Left colon (tissue), 2 donors: ENCODE measurements around the gene NR1H4. TPM values are rescaled to one million over a fixed set of nuclear protein-coding genes. Genes with fewer than 3 reads are reported as not detected.
"Not testable (repeated sequence)": the region's sequence is repeated elsewhere in the genome, so short reads cannot be mapped to it uniquely, and the experiment has no call there.

Experiments
- ATAC-seq: fragments of 200-7000 bp; cut with Tn5 transposase; one replicate; pipeline ENCODE4 v1.9.1; 2020; ENCODE audit warnings: mild to moderate bottlenecking, moderate library complexity
- DNase-seq, 2 donors: peaks; one replicate each; pipeline ENCODE4 v3.0.0-alpha.2; 2020
- intact Hi-C, 2 donors: fragments of 100-400 bp; cut with DNase I in 1 of 2; cut with micrococcal nuclease in 1 of 2; formaldehyde crosslinking; loops; one replicate each; pipeline versions ENCODE4 v1.11.2 to v1.14.0; 2022; cut with DNase I, micrococcal nuclease
- long read RNA-seq: library from polyadenylated mRNA; unstranded; transcript quantifications from one replicate; pipeline ENCODE4 v2.0.0, GENCODE V29; 2021
- total RNA-seq, 2 donors: library from RNA; stranded (reverse); fragmentation: NEBNext Ultra II Directional; extraction: Animal tissue kit (Norgen Biotek cat#: 25700); gene quantifications; one replicate each; pipeline ENCODE4 v1.2.1, GENCODE V29; 2021
- donor health status: DM: no; HTN: no; CAD: no.
- donor health status: DM: yes; HTN: yes; CAD: no.

Gene NR1H4
- 10 to 100 TPM; 20.3 to 30.5 TPM for total RNA-seq
- long read RNA-seq, partial matches to known transcripts: 2 of 6 reads
- long read RNA-seq, other reads (novel, unspliced or antisense): 2 of 6 reads

DNA sequence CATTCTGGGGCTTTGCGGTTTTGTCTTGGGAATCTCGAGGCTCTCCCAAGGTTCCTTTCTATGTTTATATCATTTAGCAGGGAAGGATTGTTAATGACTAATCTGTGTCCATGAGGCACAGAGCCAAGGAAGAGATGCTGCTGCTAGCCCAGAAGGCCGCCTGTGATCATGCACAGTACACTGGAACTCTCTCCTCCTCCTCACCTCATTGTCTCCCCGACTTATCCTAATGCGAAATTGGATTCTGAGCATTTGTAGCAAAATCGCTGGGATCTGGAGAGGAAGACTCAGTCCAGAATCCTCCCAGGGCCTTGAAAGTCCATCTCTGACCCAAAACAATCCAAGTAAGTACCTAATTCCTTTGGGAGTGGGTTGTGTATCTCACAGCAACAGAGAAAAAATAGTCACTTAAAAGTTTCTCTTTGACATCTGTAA lies at the start of gene NR1H4:
Gene NR1H4 (plus strand): TSS at position 151 of the 435 bp plus-strand sequence. CDS start 19,458 bp downstream, outside the sequence.
- ATAC-seq (no peak), DNase-seq (no peak)
- intact Hi-C loops: no loop called here

DNA sequence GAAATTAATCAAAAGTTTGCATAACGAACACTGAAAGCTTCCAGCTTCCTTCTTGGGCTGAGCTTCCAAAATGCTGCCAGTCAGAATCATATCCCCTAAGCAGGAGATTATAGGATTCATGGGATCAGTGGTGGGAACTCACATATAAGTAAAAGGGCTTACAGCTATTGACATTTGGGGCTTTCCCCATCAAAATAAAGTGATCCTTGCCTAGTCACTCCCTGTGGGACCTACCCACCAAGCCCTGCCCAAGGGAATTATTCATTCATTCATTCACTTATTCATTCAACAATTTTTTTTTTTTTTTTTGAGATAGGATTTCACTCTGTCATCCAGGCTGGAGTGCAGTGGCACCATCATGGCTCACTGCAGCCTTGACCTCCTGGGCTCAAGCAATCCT lies 47.5 kb upstream of the NR1H4 start:
- intact Hi-C loops: no loop called here
- no peak for ATAC-seq

DNA sequence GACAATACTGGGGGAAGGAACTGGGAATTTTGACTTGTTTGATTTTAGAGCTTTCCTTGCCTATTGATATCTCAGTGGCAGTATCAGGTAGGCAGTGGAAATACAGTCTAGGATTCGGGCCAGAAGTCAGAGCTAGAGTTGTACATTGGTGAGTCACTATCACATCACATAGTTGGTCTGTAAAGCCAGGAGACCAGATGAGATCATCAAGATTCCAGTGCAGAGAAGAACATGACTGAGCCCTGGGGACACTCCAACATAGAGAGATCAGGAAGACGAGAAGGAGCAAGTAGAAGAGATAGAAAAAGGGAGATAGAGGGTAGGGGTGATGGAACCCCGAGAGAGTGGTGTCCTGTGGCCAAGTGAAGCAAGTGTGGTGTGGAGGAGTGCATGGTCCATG lies 46.6 kb upstream of the NR1H4 start:
- ATAC-seq (peak; percentile 65), DNase-seq (no peak)

More for the DNA sequence above, 47.5 kb upstream of the NR1H4 start:
- DNase-seq: no peak

DNA sequence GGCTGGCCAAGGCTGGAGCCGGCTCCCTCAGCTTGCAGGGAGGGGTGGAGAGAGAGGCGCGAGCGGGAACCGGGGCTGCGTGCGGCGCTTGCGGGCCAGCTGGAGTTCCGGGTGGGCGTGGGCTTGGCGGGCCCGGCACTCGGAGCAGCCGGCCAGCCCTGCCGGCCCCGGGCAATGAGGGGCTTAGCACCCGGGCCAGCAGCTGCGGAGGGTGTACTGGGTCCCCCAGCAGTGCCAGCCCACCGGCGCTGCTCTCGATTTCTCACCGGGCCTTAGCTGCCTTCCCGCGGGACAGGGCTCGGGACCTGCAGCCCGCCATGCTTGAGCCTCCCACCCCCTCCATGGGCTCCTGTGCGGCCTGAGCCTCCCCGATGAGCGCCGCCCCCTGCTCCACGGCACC lies 43.4 kb upstream of the NR1H4 start:
- intact Hi-C loops, DNase-seq: not testable (repeated sequence)

More for the DNA sequence above, 46.6 kb upstream of the NR1H4 start:
- intact Hi-C loops: no loop called here

DNA sequence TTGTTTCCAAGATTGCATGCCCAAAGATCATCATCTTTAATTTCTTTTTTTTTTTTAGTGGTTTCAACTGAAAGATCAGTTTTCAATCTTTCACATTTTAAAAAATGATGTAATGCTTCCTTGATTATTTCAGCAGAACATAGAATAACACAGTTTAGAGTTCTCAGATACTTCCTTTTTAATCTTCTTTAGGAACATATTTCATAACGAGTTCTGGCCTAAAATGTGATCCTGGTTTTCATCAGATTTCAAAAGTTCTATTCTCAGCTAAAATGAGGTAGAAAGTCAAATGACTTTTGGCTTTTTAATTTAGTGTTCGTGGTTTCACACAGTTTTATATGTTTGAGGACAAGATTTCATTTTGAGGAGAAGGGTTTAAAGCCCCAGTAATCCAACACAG lies 40.0 kb upstream of the NR1H4 start:
- DNase-seq (no peak), ATAC-seq (no peak)
- intact Hi-C loops: no loop called here

More for the DNA sequence above, 43.4 kb upstream of the NR1H4 start:
- ATAC-seq: not testable (repeated sequence)

DNA sequence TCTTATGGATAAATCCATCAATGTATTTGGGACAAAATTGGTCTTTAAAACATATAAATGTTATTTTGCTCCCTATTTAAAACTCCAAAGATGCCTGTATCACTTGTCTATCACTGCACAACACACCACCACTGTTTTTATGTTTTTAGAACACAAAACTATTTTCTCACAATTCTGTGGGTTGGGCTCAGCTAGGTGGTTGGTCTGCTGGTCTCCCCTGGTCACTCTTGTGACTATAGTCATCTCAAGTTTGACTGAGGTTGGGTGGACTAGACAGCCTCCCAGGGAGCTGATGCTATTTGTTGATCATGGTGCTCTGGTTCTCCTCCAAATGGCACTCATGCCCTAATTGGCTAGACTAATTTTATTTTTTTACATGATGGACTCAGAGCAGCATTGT lies 39.5 kb upstream of the NR1H4 start:
- intact Hi-C loops: no loop called here
- DNase-seq: no peak

DNA sequence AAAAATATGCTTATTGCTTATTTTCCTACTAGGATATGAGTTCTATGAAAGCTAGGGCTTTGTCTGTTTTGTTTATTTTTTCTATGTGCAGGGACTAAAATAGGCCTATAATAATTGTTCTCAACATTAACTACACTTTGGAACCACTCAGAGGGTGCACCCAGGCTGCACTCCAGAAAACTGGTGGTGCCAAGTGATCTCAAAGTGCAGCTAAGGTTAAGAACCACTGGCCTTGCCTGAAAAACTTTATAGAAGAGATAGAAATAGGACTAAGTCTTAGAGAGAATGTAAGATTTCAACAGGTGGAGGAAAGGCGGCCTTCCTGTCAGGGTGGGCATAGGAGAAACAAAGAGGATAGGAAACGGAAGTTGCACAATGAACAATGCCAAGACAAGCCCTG lies 37.7 kb upstream of the NR1H4 start:
- intact Hi-C loops: no loop called here
- DNase-seq: no peak
- peak; percentile 49 for ATAC-seq

More for the DNA sequence above, 39.5 kb upstream of the NR1H4 start:
- ATAC-seq: no peak

DNA sequence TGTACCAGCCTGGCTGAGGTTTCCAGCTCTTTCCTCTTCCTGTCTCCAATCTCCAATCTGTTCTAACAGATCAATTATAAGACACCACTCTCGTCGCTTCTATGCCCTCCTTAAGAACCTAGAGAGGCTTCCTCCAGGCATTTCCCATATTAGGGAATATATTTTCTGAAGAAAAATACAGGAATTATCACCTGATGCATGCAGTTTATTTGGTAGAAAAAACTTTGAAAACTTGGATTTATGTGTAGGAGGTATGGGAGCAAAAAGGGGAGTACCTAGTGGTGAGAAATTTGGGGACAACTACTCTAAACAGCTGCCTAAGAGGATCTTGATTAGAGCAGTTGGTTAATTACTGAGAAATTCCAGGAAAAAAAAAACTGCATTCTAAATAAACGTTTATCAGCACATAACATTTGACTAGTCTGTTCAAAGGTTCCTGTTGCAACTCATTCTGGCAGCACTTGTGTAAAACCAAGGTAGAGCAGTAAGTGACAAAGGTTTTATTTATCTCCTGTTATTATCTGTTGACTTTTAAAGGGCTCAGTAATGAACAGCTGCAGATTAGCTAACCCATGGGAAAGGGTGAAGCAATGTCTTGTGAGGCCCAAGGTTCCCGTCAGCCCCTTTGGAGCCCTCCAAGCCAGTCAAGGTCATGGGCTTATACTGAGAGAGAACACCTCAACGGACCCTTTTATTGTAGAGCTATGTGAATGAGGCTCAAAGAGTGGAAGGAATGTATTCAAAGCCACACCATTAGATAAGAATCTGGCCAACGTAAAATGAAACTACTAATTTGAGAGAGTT lies 36.4 kb upstream of the NR1H4 start:
- DNase-seq: no peak
- peak; percentile 94 for ATAC-seq
- intact Hi-C loops: no loop called here

DNA sequence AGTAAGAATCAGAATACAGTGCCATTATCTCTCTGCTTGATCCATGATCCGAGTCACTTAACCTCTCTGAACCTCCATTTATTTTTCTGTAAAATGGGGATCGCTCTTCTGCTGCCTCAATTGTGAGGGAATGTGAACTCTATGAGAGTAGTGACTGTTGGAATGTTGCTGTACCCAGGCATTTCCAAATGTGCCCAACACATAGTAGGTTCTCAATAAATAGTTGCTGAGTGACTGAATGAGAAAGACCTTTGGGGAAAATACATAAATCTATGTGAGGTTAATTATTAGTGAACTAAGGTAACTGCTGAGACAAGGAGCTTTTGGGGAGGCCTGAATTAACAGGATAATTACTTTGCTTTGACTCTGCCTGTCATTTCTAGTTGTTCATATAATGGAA lies 33.9 kb upstream of the NR1H4 start:
- ATAC-seq (no peak), DNase-seq (no peak)
- intact Hi-C loops: no loop called here

DNA sequence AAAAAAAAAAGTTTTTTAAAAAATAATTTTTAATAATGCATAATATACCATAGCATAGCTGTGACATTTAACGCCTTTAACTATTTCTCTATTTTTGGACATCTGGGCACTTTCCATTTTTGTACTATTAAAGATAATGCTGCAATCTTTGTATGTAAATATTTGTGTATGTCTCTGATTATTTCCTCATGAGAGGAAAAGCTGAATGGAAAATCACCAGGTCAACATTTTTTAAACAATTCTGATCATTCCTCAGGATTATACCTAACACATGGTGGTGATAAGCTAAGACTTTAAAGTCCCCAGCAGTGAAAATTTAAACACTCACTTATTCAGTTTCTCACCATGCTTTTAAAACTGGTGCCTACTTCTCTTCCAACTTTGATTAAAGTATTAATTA lies 31.3 kb upstream of the NR1H4 start:
- no peak for DNase-seq
- no peak for ATAC-seq
- intact Hi-C loops: no loop called here

DNA sequence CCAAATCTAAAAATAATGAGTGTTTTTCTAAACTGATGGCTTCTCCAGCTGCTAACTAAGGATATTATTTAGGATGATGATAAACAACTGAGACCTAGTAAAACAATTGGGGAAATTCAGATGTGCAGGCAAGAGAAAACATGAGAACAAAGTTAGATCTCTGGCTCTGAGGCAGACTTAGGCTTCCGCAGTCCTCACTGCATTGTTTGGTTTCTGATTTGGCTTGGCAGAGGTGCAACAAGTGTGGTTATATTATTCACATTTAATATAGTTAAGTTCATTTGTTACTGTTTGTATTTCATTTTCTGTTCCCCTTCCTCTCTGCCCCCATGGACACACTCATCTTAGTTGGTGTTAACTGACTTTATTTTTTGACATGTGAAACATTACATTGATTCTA lies 30.2 kb upstream of the NR1H4 start:
- no peak for DNase-seq
- no peak for ATAC-seq
- intact Hi-C loops: no loop called here

DNA sequence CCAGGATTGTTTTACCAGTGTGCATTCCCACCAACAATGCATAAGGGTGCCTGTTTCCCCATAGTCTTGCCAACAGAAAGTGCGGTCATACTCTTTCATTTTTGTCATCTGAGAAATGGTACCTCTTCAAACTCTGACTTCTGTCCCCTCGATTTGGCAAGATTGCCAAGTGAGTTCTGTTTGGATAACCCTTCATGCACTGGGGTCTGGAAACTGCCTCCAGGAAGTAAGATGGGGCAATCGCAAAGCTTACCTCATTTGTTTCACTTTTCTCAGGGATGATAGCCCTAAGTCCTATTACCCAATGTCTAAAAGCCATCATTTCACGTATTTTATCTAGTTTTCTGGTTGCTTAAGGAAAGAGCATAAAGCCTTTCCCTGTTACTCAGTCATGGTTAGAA lies 28.6 kb upstream of the NR1H4 start:
- ATAC-seq (no peak), DNase-seq (no peak)
- intact Hi-C loops: no loop called here

DNA sequence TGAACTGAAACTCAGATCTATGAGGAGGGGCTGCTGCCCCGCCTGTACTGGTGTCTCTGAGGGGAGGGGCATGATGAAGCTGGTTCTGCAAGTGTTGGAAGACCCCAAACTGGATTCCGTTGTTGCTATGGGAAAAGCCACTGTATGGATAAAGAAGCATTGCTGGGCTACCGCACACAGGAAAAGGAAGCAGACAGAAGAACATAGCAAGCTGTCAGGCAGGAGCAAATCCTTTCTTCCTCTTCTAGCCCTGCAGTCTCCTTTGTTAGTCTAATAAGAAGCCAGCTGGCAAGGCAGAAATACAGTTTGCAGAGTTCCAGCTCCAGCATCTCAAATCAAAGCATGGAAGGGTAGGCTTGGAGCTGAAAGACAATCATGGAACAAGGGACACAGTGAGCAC lies 26.3 kb upstream of the NR1H4 start:
- DNase-seq (no peak), ATAC-seq (no peak)
- intact Hi-C loops: no loop called here

DNA sequence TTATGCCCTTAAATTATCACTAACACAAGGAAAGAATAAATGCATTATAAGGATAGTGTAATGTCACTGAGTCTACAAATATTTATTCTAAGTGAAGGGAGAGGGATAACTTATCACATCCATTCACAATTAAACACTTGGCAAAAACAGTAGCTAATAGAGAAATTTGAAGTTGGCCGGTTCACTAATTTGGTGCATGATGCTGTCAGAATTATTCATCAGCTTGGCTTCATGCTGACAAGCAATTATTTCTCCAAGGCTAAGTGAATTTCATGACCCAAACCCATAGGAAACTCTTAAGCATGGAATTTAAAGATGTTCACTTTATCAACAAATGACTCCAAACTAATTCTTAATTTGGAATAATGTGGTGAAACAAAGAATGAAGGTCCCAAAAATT lies 25.0 kb upstream of the NR1H4 start:
- DNase-seq: no peak
- no peak for ATAC-seq
- intact Hi-C loops: no loop called here

DNA sequence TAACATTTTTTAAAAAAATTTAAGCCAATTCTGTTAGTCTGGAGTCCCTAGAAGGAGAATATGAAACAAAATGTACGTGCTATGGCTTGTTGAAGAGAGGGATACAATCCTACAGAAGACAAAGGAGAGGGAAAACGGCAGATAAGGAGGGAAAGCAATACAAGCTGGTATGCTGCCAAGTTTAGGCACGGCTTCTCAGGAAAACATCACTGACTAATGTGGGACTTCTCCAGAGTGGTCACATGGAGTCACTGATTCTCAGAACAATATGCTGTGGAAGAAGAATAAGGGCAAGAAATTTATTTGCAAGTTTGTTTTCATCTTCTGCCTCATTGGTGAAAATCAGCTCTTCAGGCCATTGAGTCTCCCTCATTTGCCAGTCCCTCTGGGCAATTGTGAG lies 22.9 kb upstream of the NR1H4 start:
- intact Hi-C loops: no loop called here

DNA sequence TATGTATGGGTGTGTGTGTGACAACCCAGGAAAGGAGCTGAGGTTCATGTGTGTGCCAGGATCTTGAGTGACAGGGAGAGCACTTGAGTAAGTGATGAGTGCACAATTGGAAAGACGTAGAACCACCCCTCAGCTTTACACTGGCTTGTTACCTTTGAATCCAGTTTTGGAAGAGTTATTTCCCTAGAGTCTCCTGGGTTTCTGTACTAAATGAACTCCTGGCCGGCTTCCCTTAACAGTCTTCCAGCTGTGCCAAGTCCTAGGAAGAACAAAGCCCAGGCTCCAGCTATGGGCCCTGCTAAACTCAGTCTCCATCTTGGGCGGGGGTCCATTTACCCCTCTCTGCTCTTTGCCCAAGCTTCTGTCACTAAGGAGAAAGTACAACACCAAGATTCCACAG lies 19.7 kb upstream of the NR1H4 start:
- intact Hi-C loops: no loop called here
- DNase-seq: no peak
- ATAC-seq: no peak

More for the DNA sequence above, 22.9 kb upstream of the NR1H4 start:
- ATAC-seq (no peak), DNase-seq (no peak)

DNA sequence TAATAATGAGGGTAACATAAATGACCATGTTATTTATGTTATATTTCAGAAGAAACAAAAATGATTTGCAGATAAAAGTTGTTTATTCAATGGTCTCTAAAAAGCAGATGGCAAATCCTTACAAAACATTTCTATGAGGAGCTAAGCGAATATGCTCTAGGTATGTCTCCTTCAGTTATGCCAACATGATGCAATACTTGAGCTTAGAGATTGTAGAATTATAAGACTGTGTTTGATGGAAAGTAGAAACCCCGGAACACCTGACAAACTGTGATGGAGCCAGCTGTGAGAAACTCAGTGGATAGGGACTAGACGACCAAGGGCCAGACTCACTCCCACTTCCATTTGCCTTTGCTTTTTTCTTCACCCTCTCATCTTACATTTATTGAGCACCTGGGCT lies 17.8 kb upstream of the NR1H4 start:
- DNase-seq (no peak), ATAC-seq (no peak)
- intact Hi-C loops: no loop called here

DNA sequence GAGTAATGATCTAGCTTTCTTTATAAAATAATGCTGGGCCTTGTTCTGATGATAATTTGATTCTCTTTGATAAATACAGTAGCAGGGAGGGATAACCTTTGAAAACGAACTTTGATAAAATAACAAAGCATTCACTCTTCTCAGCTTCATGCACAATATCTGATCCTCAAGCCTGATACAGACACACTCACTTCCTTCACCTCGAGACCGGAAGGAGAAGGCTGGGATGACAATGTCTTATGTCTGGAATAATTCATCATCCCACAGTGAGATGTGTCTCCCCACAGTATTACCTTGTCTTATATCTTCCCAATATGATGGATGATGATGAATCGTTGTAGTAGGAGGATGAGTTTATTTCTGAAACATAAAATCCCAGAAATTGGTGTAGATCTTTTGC lies 15.5 kb upstream of the NR1H4 start:
- DNase-seq (no peak), ATAC-seq (no peak)
- intact Hi-C loops: no loop called here

DNA sequence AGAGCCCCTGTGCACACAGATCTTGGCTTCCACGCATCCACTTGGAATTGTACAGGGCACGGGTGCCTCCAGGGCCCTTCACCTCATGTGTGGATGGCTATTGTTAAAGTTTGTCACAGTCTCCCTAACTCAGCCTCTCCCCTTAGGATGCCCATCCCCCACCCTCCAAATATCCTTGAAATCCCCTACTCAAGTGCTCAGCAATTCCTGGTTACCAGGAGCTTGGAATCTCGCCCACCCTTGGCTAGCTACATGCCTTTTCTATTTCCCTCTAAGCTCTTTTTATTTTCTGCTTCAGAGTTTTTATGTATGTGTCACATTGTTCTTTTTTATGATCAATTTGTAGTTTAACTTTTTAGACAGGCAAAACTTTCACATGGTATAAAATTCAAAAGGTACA lies 13.0 kb upstream of the NR1H4 start:
- DNase-seq: peak in 1 of 2 donors; percentile 11
- intact Hi-C loops: no loop called here

DNA sequence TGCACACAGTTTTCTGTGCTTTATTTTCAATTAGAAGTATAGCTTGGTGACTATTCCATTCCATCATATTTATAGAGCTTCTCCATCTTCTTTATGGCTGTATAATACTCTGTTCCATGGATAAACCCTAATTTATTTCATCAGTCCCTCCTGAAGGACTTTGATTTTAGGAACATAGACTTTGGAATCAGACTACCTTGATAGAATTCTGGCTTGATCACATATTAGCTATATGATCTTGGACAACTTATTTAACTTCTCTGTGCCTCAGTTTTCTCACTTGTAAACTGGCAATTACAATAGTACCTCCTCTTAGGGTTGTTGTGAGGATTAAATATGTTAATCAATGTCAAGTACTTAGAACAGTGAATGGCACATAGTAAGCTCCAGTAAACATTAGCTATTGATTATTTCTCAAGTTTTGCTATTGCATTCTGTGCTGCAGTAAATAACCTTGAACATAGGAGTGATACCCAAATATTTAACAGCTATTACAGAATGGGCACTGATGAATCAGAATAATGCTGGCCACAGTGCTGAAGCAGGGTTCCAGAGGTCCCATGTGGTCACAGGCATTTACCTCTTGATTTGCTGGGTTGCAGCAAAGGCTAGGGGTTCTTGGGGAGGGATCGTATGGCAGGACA lies 12.2 kb upstream of the NR1H4 start:
- intact Hi-C loops: no loop called here
- no peak for DNase-seq
- no peak for ATAC-seq

More for the DNA sequence above, 13.0 kb upstream of the NR1H4 start:
- ATAC-seq: no peak
